GM18507 (cell line): Measurements from ENCODE around the gene SPAG9.

Experiments
- DNase-seq: peaks from one replicate; pipeline ENCODE4 v3.0.0; 2011; ENCODE audit warnings: low read depth; ENCODE audit not compliant: insufficient read length; ENCODE audit errors: extremely low spot score
- FAIRE-seq: peaks from 2 replicates; lab custom pipeline; 2011; peaks lifted over from hg19 to GRCh38; lab: Jason Lieb, UNC

Gene SPAG9

GRCh38 chr17:50963139-50963538 lies 157.5 kb downstream of the SPAG9 start:
- DNase-seq = no peak
- no peak for FAIRE-seq

- DNase-seq = no peak
- no peak for FAIRE-seq
Observed at GRCh38 chr17:50961282-50962220, 159.1 kb downstream of the SPAG9 start.

GRCh38 chr17:50959341-50959740 lies 161.3 kb downstream of the SPAG9 start:
- no peak for FAIRE-seq

GRCh38 chr17:50957600-50958575 lies 162.8 kb downstream of the SPAG9 start:
- FAIRE-seq (no peak), DNase-seq (no peak)

More at GRCh38 chr17:50959341-50959740, 161.3 kb downstream of the SPAG9 start:
- no peak for DNase-seq

- DNase-seq (peak; percentile 52), FAIRE-seq (peak; percentile 76)
Observed at GRCh38 chr17:50956750-50957523, 163.7 kb downstream of the SPAG9 start.

GRCh38 chr17:50956409-50956749 lies 164.3 kb downstream of the SPAG9 start:
- FAIRE-seq = no peak

GRCh38 chr17:50955667-50956120 lies 165.0 kb downstream of the SPAG9 start:
- DNase-seq = no peak
- no peak for FAIRE-seq

More at GRCh38 chr17:50956409-50956749, 164.3 kb downstream of the SPAG9 start:
- no peak for DNase-seq

GRCh38 chr17:50955160-50955559 lies 165.5 kb downstream of the SPAG9 start:
- FAIRE-seq (no peak), DNase-seq (no peak)

GRCh38 chr17:50954641-50955121 lies 166.0 kb downstream of the SPAG9 start:
- DNase-seq (no peak), FAIRE-seq (no peak)

- FAIRE-seq (no peak), DNase-seq (no peak)
Observed at GRCh38 chr17:50953831-50954601, 166.7 kb downstream of the SPAG9 start.

- DNase-seq (no peak), FAIRE-seq (no peak)
Observed at GRCh38 chr17:50953518-50953830, 167.2 kb downstream of the SPAG9 start.

- FAIRE-seq = no peak
- no peak for DNase-seq
Observed at GRCh38 chr17:50952889-50953288, 167.8 kb downstream of the SPAG9 start.

GRCh38 chr17:50952013-50952412 lies 168.7 kb downstream of the SPAG9 start:
- no peak for FAIRE-seq

GRCh38 chr17:50949989-50950877 lies 170.4 kb downstream of the SPAG9 start:
- FAIRE-seq = peak; percentile 15
- no peak for DNase-seq

More at GRCh38 chr17:50952013-50952412, 168.7 kb downstream of the SPAG9 start:
- no peak for DNase-seq

- FAIRE-seq (no peak), DNase-seq (no peak)
Observed at GRCh38 chr17:50949128-50949988, 171.3 kb downstream of the SPAG9 start.

- FAIRE-seq = no peak
- DNase-seq = no peak
Observed at GRCh38 chr17:50948711-50949110, 172.0 kb downstream of the SPAG9 start.
